HCT116 (cell line): Measurements from ENCODE around the gene ABCF3. TPM values are rescaled to one million over a fixed set of nuclear protein-coding genes. Genes with fewer than 3 reads are reported as not detected.

Experiments used
- ATAC-seq: fragments of 200-7000 bp; cut with Tn5 transposase; 2 replicates; pipeline ENCODE4 v1.9.1; 2020; ENCODE audit warnings: mild to moderate bottlenecking, moderate library complexity
- BruUV-seq: library from RNA; stranded (reverse); fragments of 400-500 nt; replicated peaks from 2 replicates; lab custom pipeline; 2021; lab: Mats Ljungman, UMichigan
- CTCF ChIA-PET: fragments of 300-600 bp; sonication (Branson Sonifier 250); formaldehyde crosslinking; loops from one replicate; lab custom pipeline; 2021; ENCODE audit warnings: antibody characterized with exemption; lab: Charles Lee
- POLR2A ChIA-PET: fragments of 300-600, 350-600 bp; sonication (Branson Sonifier 250); formaldehyde crosslinking; loops from one replicate; lab custom pipeline; 2021; ENCODE audit warnings: antibody characterized with exemption; lab: Charles Lee
- RAD21 ChIA-PET, 2 experiments: fragments of 300-600 bp; sonication (Branson Sonifier 250); formaldehyde crosslinking; loops; one replicate each; lab custom pipeline; 2023; ENCODE audit warnings: low total read pairs in 2 of 2; ENCODE audit not compliant: uncharacterized antibody in 2 of 2, unreplicated experiment in 2 of 2, low non-redundant PET in 1 of 2; lab: Charles Lee
- DNase-seq: peaks from one replicate; pipeline ENCODE4 v3.0.0-alpha.2; 2010; ENCODE audit warnings: low read depth, low spot score
- H2AFZ ChIP-seq: fragments of 200-600 bp; shearing (Covaris generic), sonication (generic); 2 replicates; pipeline ENCODE4 v1.6.1; 2017; ENCODE audit warnings: low read depth, mixed run types, mixed read lengths, antibody characterized with exemption, low read length; ENCODE audit not compliant: poor library complexity, severe bottlenecking
- H3K27ac ChIP-seq: 2 replicates; pipeline ENCODE4 v1.5.1; 2012; ENCODE audit warnings: low read depth, low read length
- H3K27me3 ChIP-seq: fragments of 200-600 bp; sonication (generic); 2 replicates; pipeline ENCODE4 v1.6.1; 2016; ENCODE audit warnings: mixed run types, low read length, mixed read lengths; ENCODE audit not compliant: insufficient read depth
- H3K36me3 ChIP-seq, 2 experiments: fragments of 200-500 bp in 1 of 2; fragments of 200-600 bp in 1 of 2; sonication (Bioruptor generic) in 1 of 2; sonication (generic) in 1 of 2; 2 replicates each; pipeline versions ENCODE4 v1.5.1 to v1.6.1; 2014 to 2016; ENCODE audit warnings: low read length in 2 of 2, inconsistent platforms in 1 of 2, mixed read lengths in 1 of 2, mixed run types in 1 of 2; ENCODE audit not compliant: insufficient read depth in 2 of 2, control insufficient read depth in 1 of 2
- H3K4me1 ChIP-seq, 2 experiments: fragments of 200-600 bp in 1 of 2; sonication (generic) in 1 of 2; 2 replicates each; pipeline versions ENCODE4 v1.5.1 to v1.6.1; 2012 to 2017; ENCODE audit warnings: low read length in 2 of 2, inconsistent platforms in 1 of 2, mild to moderate bottlenecking in 1 of 2, mixed read lengths in 1 of 2, mixed run types in 1 of 2, moderate library complexity in 1 of 2; ENCODE audit not compliant: insufficient read depth in 2 of 2, control insufficient read depth in 1 of 2
- H3K4me2 ChIP-seq: fragments of 200-600 bp; sonication (generic); 2 replicates; pipeline ENCODE4 v1.6.1; 2017; ENCODE audit warnings: mixed run types, low read length, mixed read lengths
- H3K4me3 ChIP-seq, 2 experiments: fragments of 200-600 bp in 1 of 2; sonication (generic) in 1 of 2; replicated peaks in 1 of 2; 2 replicates each; pipeline ENCODE4 v1.5.1; 2011 to 2016; ENCODE audit warnings: low read length in 2 of 2, control low read depth in 1 of 2, low read depth in 1 of 2, mild to moderate bottlenecking in 1 of 2, mixed read lengths in 1 of 2, mixed run types in 1 of 2
- H3K79me2 ChIP-seq: fragments of 200-600 bp; sonication (generic); 2 replicates; pipeline ENCODE4 v1.6.1; 2017; ENCODE audit warnings: mild to moderate bottlenecking, mixed run types, low read length, moderate library complexity, mixed read lengths; ENCODE audit not compliant: insufficient read depth
- H3K9ac ChIP-seq: fragments of 200-600 bp; sonication (generic); 2 replicates; pipeline ENCODE4 v1.6.1; 2016; ENCODE audit warnings: low read length, mixed read lengths
- H3K9me2 ChIP-seq: fragments of 200-600 bp; sonication (generic), shearing (Covaris generic); 2 replicates; pipeline ENCODE4 v1.6.1; 2017; ENCODE audit warnings: mixed run types, mild to moderate bottlenecking, moderate library complexity; ENCODE audit not compliant: insufficient read depth
- H3K9me3 ChIP-seq, 2 experiments: fragments of 200-500 bp in 1 of 2; fragments of 200-600 bp in 1 of 2; sonication (Bioruptor generic) in 1 of 2; sonication (generic) in 1 of 2; 2 replicates each; pipeline ENCODE4 v1.6.1; 2014 to 2017; ENCODE audit warnings: low read length in 2 of 2, mixed read lengths in 2 of 2, inconsistent platforms in 1 of 2, low read depth in 1 of 2, mild to moderate bottlenecking in 1 of 2, mixed run types in 1 of 2, moderate library complexity in 1 of 2; ENCODE audit not compliant: control insufficient read depth in 1 of 2, insufficient read depth in 1 of 2
- H4K20me1 ChIP-seq: fragments of 200-600 bp; sonication (generic), shearing (Covaris generic); 2 replicates; pipeline ENCODE4 v1.6.1; 2017; ENCODE audit warnings: mixed run types, mild to moderate bottlenecking, moderate library complexity; ENCODE audit not compliant: insufficient read depth
- CEBPB ChIP-seq: IDR thresholded peaks from 2 replicates; pipeline ENCODE4 v1.6.1; 2012; ENCODE audit warnings: low read depth
- ELF1 ChIP-seq: IDR thresholded peaks from 2 replicates; pipeline ENCODE4 v1.6.1; 2012; ENCODE audit warnings: low read depth, borderline replicate concordance
- JUND ChIP-seq: IDR thresholded peaks from 2 replicates; pipeline ENCODE4 v1.6.1; 2012
- POLR2A ChIP-seq: IDR thresholded peaks from 2 replicates; pipeline ENCODE4 v1.7.0; 2011; ENCODE audit warnings: borderline replicate concordance; ENCODE audit not compliant: insufficient read depth, insufficient read length; ENCODE audit errors: extremely low read depth
- SIN3A ChIP-seq: IDR thresholded peaks from 2 replicates; pipeline ENCODE4 v1.6.1; 2012; ENCODE audit warnings: low read depth
- SRF ChIP-seq: IDR thresholded peaks from 2 replicates; pipeline ENCODE4 v1.6.1; 2012; ENCODE audit warnings: low read depth
- YY1 ChIP-seq: IDR thresholded peaks from 2 replicates; pipeline ENCODE4 v1.6.1; 2011; ENCODE audit warnings: low read length, low read depth, moderate library complexity, mild to moderate bottlenecking; ENCODE audit not compliant: insufficient replicate concordance; ENCODE audit errors: extremely low read depth
- intact Hi-C: fragments of 100-400 bp; cut with micrococcal nuclease; formaldehyde crosslinking; loops from 2 replicates; pipeline ENCODE4 v1.10.0; 2022
- total RNA-seq: library from RNA; stranded (reverse); gene quantifications from one replicate; pipeline ENCODE4 v1.2.1, GENCODE V29; 2021; ENCODE audit not compliant: unreplicated experiment
- TF ChIP-seq, protein P1 (sequence below), 3 experiments: fragments of 200-600 bp in 1 of 3; sonication (generic) in 1 of 3; IDR thresholded peaks in 2 of 3; conservative IDR thresholded peaks in 1 of 3; 2 replicates each; pipeline ENCODE4 v1.5.1; 2012 to 2017; ENCODE audit warnings: low read depth in 2 of 3, low read length in 2 of 3, antibody characterized with exemption in 1 of 3, borderline replicate concordance in 1 of 3, control low read depth in 1 of 3, mild to moderate bottlenecking in 1 of 3, mixed read lengths in 1 of 3, mixed run types in 1 of 3, moderate library complexity in 1 of 3; ENCODE audit not compliant: insufficient read depth in 1 of 3
- TF ChIP-seq, protein P2 (sequence below): IDR thresholded peaks from 2 replicates; pipeline ENCODE4 v1.6.1; 2012
- TF ChIP-seq, protein P3 (sequence below): IDR thresholded peaks from 2 replicates; pipeline ENCODE4 v1.6.1; 2012; ENCODE audit warnings: low read depth

The ABCF3 gene
- total RNA-seq, 1 experiment from 2014 or later: 74.6 TPM

DNA sequence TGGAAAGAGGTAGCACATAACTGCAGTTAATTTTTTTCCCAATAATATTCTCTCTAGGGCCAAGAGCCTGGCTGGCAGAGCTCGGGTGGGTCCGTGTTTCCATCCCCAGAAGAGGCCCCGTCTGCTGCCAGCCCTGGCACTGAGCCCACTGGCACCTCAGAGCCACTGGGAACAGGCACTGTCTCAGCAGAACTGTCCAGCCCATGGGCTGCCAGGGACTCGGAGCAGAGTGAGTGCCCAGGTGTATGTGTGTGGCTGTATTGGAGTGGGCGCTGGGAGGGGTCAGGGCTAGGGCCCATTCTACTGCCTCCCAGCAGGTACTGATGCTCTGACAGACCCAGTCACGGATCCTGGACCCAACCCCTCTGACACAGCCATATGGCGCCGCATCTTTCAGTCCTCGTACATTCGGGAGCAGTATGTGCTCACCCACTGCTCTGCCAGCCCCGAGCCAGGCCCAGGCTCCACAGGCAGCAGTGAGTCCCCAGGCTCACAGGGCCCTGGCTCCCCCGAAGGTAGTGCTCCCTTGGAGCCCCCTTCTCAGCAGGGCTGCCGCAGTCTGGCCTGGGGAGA is 52.3 kb downstream of the ABCF3 start:
- H3K4me1 ChIP-seq: peaks cover 12 to 17% of the 10 kb centered on the region in 2 experiments
- no peaks in the 10 kb centered on the region for H4K20me1 ChIP-seq
- CTCF ChIA-PET: interaction anchor here (2.3 kb wide), 1 partner anchor 11 kb away, joined by 9 read pairs; no protein-coding TSS in a partner anchor
- no peak for DNase-seq
- no peak overlapping the region for H3K27ac ChIP-seq
- ATAC-seq: no peak
- H3K9me3 ChIP-seq: no peaks in the 10 kb centered on the region
- H3K36me3 ChIP-seq: peaks cover 11% of the 10 kb centered on the region in 2 experiments; a peak in 3 of 4 replicates
- H3K9me2 ChIP-seq: no peaks in the 10 kb centered on the region
- POLR2A ChIA-PET: interaction anchor here (1.0 to 1.2 kb wide), 2 partner anchors 8 to 11 kb away, joined by 3 to 4 read pairs; no protein-coding TSS in a partner anchor
- TF ChIP-seq, protein P1, sequence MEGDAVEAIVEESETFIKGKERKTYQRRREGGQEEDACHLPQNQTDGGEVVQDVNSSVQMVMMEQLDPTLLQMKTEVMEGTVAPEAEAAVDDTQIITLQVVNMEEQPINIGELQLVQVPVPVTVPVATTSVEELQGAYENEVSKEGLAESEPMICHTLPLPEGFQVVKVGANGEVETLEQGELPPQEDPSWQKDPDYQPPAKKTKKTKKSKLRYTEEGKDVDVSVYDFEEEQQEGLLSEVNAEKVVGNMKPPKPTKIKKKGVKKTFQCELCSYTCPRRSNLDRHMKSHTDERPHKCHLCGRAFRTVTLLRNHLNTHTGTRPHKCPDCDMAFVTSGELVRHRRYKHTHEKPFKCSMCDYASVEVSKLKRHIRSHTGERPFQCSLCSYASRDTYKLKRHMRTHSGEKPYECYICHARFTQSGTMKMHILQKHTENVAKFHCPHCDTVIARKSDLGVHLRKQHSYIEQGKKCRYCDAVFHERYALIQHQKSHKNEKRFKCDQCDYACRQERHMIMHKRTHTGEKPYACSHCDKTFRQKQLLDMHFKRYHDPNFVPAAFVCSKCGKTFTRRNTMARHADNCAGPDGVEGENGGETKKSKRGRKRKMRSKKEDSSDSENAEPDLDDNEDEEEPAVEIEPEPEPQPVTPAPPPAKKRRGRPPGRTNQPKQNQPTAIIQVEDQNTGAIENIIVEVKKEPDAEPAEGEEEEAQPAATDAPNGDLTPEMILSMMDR (IDR thresholded peaks at IDR 0.05 in 2 of 3, conservative IDR thresholded peaks at IDR 0.05 in 1 of 3; ENCODE audit: borderline replicate concordance in 1 of 3, insufficient read depth in 1 of 3, low read depth in 2 of 3, low read length in 2 of 3): no peak
- no peak for TF ChIP-seq JUND
- TF ChIP-seq POLR2A: no peak
- TF ChIP-seq, protein P2, sequence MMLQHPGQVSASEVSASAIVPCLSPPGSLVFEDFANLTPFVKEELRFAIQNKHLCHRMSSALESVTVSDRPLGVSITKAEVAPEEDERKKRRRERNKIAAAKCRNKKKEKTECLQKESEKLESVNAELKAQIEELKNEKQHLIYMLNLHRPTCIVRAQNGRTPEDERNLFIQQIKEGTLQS: no peak
- no peak for TF ChIP-seq ELF1
- no peak for TF ChIP-seq SIN3A
- TF ChIP-seq CEBPB: no peak
- no peak for TF ChIP-seq SRF
- TF ChIP-seq, protein P3, sequence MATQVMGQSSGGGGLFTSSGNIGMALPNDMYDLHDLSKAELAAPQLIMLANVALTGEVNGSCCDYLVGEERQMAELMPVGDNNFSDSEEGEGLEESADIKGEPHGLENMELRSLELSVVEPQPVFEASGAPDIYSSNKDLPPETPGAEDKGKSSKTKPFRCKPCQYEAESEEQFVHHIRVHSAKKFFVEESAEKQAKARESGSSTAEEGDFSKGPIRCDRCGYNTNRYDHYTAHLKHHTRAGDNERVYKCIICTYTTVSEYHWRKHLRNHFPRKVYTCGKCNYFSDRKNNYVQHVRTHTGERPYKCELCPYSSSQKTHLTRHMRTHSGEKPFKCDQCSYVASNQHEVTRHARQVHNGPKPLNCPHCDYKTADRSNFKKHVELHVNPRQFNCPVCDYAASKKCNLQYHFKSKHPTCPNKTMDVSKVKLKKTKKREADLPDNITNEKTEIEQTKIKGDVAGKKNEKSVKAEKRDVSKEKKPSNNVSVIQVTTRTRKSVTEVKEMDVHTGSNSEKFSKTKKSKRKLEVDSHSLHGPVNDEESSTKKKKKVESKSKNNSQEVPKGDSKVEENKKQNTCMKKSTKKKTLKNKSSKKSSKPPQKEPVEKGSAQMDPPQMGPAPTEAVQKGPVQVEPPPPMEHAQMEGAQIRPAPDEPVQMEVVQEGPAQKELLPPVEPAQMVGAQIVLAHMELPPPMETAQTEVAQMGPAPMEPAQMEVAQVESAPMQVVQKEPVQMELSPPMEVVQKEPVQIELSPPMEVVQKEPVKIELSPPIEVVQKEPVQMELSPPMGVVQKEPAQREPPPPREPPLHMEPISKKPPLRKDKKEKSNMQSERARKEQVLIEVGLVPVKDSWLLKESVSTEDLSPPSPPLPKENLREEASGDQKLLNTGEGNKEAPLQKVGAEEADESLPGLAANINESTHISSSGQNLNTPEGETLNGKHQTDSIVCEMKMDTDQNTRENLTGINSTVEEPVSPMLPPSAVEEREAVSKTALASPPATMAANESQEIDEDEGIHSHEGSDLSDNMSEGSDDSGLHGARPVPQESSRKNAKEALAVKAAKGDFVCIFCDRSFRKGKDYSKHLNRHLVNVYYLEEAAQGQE: no peak
- TF ChIP-seq YY1: no peak
- no peak overlapping the region for H3K4me3 ChIP-seq
- H3K4me2 ChIP-seq: no peak overlapping the region
- no peak overlapping the region for H3K9ac ChIP-seq
- no TSS peak for BruUV-seq
- intact Hi-C loops: no loop called here
- H3K79me2 ChIP-seq: no peaks in the 10 kb centered on the region
- RAD21 ChIA-PET: no interaction called here
- no peaks in the 10 kb centered on the region for H3K27me3 ChIP-seq
- H2AFZ ChIP-seq: no peak overlapping the region
